Measurements from ENCODE around the gene KCTD13.
A peak's percentile ranks its signal among the peaks of the same experiment; 100 is the strongest.
"Not testable (repeated sequence)": the region's sequence is repeated elsewhere in the genome, so short reads cannot be mapped to it uniquely, and the experiment has no call there.

The KCTD13 gene, protein sequence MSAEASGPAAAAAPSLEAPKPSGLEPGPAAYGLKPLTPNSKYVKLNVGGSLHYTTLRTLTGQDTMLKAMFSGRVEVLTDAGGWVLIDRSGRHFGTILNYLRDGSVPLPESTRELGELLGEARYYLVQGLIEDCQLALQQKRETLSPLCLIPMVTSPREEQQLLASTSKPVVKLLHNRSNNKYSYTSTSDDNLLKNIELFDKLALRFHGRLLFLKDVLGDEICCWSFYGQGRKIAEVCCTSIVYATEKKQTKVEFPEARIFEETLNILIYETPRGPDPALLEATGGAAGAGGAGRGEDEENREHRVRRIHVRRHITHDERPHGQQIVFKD

DNA sequence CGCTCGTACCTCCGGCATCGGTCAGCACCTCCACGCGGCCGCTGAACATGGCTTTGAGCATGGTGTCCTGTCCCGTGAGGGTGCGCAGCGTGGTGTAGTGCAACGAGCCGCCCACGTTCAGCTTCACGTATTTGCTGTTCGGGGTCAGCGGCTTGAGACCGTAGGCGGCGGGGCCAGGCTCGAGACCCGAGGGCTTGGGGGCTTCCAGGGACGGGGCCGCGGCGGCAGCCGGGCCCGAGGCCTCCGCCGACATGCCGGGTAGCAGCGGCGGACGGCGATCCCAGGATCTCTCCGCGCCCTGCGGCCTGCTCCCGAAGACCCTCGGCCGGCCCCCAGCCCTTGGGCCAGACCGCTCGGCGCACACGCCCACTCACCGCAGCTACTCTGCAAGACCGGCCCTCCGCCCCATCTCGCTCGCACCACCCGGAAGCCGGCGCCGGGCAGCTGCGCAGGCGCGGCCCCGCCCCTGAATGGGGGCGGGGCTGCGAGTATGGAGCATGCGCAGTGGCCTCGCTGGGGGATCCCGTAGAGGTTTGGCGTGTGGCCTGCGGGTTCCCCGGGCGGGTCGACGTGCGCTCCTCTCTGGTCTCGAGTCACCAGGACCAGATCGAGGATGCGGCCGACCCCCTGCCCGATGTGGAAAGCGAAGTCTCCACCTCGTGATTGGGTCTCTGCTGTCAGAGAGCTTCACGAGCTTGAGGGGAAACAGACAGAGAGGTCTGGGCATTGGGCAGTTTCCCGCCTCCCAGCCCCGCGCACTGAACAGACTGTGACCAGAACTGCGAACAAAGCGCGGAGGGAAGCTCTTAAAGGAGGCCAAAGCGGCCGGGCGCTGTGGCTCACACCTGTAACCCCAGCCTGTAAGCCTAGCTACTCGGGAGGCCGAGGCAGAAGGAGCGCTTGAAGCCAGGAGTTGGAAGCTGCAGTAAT lies at the start of gene KCTD13:
Gene KCTD13, minus strand, starts transcription at position 446 of the 930 bp plus-strand sequence. Its CDS starts 193 bp downstream, at position 253.
- DNase-seq (ENCODE audit: low read depth), result peak; percentile 83

GRCh38 chr16:29975134-29975538 lies 49.1 kb upstream of the KCTD13 start:
- DNase-seq (ENCODE audit: low read depth), result no peak

DNA sequence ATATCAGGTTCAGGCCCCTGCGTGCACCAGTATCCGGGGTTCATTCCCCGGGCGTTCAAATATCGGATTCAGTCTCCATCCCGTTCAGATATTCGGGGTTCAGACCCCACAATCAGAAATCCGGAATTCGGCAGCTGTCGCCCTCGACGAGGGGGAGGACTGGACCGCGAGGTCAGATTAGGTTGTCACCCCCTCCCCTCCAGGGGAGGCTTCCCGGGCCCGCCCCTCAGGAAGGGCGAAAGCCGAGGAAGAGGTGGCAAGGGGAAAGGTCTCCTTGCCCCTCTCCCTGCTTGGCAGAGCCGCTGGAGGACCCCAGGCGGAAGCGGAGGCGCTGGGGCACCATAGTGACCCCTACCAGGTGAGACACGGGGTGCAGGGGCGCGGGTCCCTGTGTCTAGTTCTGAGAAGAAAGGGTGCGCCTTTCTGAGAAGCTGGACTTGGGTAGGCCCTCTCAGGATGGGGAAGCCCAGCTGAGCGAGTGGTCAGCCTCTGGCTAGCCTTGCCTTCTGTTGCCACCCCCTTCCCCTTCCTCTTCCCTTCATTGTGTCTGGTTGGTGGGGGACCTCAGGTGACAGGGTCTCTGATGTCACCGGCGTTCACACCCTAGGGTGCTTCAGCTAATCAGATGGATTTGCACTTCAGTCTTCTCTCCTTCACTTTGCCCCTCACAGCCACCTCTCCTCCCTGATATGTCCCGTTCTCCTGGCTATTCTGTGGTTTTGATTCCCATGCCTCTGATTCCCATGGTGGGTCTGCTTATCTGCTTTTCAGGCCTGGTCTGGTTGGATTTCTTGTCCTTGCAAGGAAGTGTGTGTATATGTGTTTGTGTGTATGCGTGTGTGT lies 48.5 kb upstream of the KCTD13 start:
- DNase-seq (ENCODE audit: low read depth), result peak; percentile 30

- DNase-seq (ENCODE audit: low read depth), result peak; percentile 99
Measured at GRCh38 chr16:29973384-29974246, 47.6 kb upstream of the KCTD13 start, which contains the start of gene TAOK2. Gene TAOK2 (plus strand): TSS chr16:29973868. CDS start chr16:29977773, 3,905 bp downstream.

DNA sequence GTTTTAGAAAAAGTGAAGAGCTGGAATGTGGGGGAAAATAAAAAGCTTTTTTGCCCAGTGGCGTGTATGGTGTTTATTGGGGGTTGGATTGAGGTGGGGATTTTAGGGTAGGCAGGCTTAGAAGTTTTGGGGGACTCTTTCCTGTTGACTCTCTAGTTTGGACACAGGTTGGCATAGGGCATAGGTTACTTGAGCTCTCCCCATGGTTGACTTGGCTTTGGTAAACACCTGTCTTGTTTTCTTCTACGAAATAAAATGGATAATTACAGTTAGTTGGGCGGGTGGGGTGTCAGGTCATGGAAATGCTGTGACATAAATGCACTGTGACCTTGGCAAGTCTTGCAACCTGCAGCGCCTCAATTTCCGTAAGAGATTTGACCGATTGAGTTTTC lies 47.0 kb upstream of the KCTD13 start:
- DNase-seq (ENCODE audit: low read depth), result no peak

- no peak for DNase-seq (ENCODE audit: low read depth)
Measured at GRCh38 chr16:29972500-29972899, 46.5 kb upstream of the KCTD13 start.

GRCh38 chr16:29971304-29971703 lies 45.3 kb upstream of the KCTD13 start:
- DNase-seq (ENCODE audit: low read depth), result no peak

- DNase-seq (ENCODE audit: low read depth), result no peak
Measured at GRCh38 chr16:29968205-29968604, 42.2 kb upstream of the KCTD13 start.

DNA sequence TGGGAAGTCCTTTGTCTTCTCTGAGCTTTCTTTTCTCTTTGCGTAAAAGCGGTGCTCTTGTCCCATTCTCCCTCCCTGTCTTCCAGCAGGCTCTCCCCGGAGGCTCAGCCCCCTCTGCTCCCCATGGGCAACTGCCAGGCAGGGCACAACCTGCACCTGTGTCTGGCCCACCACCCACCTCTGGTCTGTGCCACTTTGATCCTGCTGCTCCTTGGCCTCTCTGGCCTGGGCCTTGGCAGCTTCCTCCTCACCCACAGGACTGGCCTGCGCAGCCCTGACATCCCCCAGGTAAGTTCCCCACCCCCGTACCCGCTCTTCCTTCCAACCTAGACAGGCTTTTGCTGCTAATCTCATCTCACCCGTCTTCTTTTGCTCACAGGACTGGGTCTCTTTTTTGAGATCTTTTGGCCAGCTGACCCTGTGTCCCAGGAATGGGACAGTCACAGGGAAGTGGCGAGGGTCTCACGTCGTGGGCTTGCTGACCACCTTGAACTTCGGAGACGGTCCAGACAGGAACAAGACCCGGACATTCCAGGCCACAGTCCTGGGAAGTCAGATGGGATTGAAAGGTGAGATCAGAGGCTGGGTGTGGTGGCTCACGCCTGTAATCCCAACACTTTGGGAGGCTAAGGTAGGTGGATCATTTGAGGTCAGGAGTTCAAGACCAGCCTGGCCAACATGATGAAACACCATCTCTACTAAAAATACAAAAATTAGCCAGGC lies 37.2 kb upstream of the KCTD13 start:
- DNase-seq (ENCODE audit: low read depth), result no peak

GRCh38 chr16:29962344-29962994 lies 36.4 kb upstream of the KCTD13 start:
- DNase-seq (ENCODE audit: low read depth), result peak; percentile 62

DNA sequence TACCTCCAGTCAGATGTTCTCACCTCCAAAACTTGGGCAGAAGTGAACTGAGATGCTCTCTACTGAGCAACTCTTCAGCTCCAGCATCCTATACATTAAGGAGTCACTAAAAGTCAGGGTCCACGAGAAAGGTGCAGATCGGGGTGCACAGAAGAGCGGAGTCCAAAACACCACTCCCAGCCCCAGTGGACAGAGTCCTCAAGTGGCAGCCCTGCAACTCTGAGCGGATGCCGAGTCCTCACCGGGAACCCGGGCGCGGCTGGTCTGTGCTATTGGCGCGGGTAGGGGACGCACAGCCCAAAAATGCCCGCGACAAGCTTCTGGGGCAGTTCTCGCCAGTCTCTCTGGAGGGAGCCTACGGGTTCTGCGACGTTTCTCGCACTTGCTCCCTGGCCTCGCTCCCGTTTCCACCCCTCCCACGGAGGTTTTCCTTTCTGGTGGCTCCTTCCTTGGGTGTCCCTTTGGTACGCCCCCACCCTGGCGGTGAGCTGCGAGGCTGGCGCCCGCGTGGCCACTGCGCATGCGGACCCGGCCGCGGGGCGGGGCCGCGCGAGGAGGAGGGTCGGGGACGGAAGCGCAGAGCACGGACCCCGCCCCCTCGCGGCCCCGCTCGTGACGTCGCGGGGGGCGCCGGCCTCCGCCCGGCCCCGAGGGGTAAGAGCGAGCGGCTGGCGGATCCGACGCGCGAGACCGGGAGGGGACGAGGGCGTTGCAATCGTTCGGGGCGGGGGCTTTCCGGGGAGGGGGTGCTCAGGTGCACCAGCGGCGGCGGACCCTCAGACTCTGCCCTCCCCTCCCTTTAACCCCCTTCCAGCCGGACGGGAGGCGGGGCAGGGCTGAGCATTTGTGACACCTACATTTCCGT lies 35.7 kb upstream of the KCTD13 start, which contains the start of gene TMEM219:
Gene TMEM219, plus strand, starts transcription at position 601 of the 865 bp plus-strand sequence. CDS start 1,065 bp downstream, outside the sequence.
- peak; percentile 92 for DNase-seq (ENCODE audit: low read depth)

DNA sequence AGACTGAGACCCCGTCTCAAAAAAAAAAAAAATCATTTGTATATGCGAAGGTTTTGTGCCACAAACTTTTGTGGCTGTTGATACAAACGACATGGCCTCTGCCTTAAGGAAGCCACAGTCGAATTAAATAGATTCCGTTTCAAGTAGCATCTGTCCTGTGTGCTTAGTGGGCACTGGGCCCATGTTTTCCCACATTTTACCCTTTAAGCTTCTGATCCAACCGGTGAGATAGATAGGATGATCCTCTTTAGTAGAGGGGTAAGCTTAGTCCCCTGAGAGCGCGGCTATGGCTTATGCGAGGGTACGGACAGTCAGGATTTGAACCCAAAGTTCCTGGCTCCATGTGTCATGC lies 35.1 kb upstream of the KCTD13 start:
- no peak for DNase-seq (ENCODE audit: low read depth)

DNA sequence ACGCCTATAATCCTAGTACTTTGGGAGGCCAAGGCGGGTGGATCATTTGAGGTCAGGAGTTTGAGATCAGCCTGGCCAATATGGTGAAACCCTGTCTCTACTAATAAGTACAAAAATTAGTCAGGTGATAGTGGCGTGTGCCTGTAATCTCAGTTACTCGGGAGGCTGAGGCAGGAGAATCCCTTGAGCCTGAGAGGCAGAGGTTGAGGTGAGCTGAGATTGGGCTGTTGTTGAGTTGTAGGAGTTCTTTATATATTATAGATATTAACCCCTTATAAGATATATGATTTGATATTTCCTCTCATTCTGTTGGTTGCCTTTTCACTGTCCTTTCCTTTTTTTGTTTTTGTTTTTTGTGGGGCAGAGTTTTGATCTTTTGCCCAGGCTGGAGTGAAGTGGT lies 33.8 kb upstream of the KCTD13 start:
- not testable (repeated sequence) for DNase-seq (ENCODE audit: low read depth)

DNA sequence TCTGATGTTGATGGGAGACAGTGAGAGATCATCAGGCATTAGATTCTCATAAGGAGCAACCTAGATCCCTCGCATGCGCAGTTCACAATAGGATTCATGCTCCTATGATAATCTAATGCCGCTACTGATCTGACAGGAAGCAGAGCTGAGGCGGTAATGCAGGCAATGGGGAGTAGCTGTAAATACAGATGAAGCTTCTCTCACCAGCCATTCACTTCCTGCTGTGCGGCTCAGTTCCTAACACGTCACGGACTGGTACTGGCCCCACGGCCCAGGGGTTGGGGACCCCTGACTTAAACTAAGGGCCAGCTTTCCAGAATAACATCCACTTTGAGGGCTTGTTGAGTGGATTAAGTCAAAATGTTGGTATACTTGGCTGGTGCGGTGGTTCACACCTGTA lies 33.3 kb upstream of the KCTD13 start:
- DNase-seq (ENCODE audit: low read depth), result no peak

DNA sequence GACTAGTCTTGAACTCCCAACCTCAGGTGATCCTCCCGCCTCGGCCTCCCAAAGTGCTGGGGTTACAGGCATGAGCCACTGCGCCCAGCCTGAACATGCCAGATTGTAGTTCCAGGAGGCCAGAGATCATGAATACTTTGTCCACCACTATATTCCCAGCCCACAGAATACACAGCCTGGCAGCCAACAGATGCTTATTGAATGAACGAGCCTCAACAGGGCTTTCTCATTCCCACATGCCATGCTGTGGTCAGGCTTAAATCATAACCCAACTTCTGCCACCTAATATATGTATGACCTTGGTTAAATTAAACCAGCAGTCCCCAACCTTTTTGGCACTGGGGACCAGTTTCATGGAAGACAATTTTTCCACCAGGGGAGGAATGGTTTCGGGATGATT lies 32.7 kb upstream of the KCTD13 start:
- DNase-seq (ENCODE audit: low read depth), result no peak

DNA sequence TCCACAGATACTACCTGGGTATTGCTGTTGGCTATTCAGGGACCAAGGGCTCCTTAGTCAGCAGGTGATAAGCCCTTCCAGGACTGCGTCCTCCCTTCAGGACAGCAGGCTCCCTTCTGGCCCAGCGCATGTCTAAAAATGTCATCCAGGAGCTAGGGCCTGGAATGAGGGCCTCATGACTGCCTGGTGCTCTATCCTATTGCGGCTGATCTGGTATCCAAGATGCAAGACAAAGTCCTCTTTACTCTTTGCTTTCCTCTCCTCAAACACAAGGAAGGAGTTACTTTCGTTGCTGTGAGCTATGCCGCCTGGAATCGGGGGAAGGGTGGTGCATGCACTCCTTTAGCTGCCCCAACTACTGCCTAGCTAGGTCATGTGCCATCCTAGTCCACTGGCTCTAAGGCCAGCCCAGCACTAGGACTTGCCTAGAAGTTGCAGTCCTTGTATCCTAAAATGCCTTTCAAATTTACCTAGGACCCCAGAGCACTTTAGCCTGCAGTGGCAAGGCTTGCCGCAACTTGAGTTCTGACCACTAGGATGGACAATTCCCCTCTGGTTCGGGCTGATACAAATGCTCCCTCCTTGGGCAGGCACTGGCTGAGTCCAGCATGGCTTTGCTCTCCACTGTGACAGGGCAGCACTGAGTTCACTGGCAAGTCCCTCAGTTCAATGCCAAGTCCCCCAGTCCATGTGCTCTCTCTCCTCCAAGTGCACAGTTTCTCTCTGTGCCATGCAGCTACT lies 25.8 kb upstream of the KCTD13 start:
- DNase-seq (ENCODE audit: low read depth), result no peak

DNA sequence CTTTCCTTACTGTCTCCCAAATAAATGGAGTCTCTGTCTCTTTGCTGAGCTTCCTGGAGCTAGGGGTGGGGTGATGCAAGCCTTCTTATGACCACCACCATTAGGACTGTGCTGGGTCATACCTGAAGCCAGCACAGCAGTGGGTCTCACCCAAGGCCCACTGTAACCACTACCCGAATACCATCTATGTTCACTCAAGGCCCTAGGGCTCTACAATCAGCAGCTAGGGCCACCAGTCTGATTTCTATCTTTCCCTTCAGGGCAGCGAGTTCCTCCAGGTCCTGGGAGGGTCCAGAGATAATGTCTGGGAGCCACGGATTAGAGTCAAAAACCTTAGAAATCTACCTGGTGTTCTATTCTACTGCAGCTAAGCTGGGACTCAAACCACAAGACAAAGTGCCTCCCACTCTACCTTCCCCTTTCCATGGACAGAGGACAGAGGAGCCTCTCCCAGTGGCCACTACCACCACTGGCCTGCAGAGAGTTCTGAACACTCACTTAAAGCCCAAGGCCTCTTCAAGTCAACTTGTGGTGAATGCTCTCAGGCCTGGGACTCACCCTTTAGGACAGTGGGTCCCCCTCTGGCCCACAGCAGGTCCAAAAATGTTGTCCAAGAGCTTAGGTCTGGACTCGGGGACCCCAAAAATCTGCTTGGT lies 24.9 kb upstream of the KCTD13 start:
- no peak for DNase-seq (ENCODE audit: low read depth)

- DNase-seq (ENCODE audit: low read depth), result no peak
Measured at GRCh38 chr16:29947897-29948296, 21.9 kb upstream of the KCTD13 start.

Data from EH (cell line).